ENCODE data around the gene ADGRE1. TPM values are rescaled to one million over a fixed set of nuclear protein-coding genes. Genes with fewer than 3 reads are reported as not detected.

The ADGRE1 gene
- total and polyA plus RNA-seq, 4 donors = 0.39 to 16.2 (median 1.8) TPM

DNA sequence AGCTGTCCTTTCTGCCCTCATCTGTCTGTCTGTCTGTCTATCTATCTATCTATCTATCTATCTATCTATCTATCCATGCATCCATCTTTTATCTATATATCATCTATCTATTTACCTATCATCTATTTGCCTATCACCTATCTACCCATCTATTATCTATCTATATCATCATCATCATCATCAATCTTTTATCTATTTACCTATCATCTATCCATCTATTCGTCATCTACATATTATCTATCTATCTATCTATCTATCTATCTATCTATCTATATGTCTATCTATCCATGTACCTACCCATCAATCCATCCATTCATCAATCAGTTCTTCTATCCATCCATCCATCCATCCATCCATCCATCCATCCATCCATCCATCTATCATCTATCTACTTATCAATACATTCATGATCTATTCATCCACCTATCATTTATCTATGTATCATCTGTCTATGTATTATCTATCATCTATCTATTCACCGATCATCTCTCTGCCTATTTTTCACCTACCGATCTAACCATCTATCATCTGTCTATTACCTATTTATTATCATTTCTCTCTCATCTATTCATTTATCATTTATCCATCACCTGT, 49.2 kb upstream of the ADGRE1 start:
- TF ChIP-seq HNF4G (IDR thresholded peaks at IDR 0.05) = no peak
- no peak for TF ChIP-seq TAF1 (conservative IDR thresholded peaks at IDR 0.05)
- TF ChIP-seq SP1 (IDR thresholded peaks at IDR 0.05) = no peak
- TF ChIP-seq RAD21 (IDR thresholded peaks at IDR 0.05) = no peak
- TF ChIP-seq FOXA2 (IDR thresholded peaks at IDR 0.05) = no peak
- no peak for TF ChIP-seq HNF4A (conservative IDR thresholded peaks at IDR 0.05)
- TF ChIP-seq, protein P1, sequence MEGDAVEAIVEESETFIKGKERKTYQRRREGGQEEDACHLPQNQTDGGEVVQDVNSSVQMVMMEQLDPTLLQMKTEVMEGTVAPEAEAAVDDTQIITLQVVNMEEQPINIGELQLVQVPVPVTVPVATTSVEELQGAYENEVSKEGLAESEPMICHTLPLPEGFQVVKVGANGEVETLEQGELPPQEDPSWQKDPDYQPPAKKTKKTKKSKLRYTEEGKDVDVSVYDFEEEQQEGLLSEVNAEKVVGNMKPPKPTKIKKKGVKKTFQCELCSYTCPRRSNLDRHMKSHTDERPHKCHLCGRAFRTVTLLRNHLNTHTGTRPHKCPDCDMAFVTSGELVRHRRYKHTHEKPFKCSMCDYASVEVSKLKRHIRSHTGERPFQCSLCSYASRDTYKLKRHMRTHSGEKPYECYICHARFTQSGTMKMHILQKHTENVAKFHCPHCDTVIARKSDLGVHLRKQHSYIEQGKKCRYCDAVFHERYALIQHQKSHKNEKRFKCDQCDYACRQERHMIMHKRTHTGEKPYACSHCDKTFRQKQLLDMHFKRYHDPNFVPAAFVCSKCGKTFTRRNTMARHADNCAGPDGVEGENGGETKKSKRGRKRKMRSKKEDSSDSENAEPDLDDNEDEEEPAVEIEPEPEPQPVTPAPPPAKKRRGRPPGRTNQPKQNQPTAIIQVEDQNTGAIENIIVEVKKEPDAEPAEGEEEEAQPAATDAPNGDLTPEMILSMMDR (IDR thresholded peaks at IDR 0.05; ENCODE audit: low read depth, low read length, missing input control) = no peak
- TF ChIP-seq GABPA (IDR thresholded peaks at IDR 0.05 in 1 of 2, conservative IDR thresholded peaks at IDR 0.05 in 1 of 2) = no peak
- TF ChIP-seq, protein P2, sequence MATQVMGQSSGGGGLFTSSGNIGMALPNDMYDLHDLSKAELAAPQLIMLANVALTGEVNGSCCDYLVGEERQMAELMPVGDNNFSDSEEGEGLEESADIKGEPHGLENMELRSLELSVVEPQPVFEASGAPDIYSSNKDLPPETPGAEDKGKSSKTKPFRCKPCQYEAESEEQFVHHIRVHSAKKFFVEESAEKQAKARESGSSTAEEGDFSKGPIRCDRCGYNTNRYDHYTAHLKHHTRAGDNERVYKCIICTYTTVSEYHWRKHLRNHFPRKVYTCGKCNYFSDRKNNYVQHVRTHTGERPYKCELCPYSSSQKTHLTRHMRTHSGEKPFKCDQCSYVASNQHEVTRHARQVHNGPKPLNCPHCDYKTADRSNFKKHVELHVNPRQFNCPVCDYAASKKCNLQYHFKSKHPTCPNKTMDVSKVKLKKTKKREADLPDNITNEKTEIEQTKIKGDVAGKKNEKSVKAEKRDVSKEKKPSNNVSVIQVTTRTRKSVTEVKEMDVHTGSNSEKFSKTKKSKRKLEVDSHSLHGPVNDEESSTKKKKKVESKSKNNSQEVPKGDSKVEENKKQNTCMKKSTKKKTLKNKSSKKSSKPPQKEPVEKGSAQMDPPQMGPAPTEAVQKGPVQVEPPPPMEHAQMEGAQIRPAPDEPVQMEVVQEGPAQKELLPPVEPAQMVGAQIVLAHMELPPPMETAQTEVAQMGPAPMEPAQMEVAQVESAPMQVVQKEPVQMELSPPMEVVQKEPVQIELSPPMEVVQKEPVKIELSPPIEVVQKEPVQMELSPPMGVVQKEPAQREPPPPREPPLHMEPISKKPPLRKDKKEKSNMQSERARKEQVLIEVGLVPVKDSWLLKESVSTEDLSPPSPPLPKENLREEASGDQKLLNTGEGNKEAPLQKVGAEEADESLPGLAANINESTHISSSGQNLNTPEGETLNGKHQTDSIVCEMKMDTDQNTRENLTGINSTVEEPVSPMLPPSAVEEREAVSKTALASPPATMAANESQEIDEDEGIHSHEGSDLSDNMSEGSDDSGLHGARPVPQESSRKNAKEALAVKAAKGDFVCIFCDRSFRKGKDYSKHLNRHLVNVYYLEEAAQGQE (IDR thresholded peaks at IDR 0.05) = no peak
- TF ChIP-seq NR2F2 (IDR thresholded peaks at IDR 0.05) = no peak
- no peak for TF ChIP-seq RXRA (IDR thresholded peaks at IDR 0.05)
- TF ChIP-seq JUND (IDR thresholded peaks at IDR 0.05) = no peak
- TF ChIP-seq, protein P3, sequence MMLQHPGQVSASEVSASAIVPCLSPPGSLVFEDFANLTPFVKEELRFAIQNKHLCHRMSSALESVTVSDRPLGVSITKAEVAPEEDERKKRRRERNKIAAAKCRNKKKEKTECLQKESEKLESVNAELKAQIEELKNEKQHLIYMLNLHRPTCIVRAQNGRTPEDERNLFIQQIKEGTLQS (IDR thresholded peaks at IDR 0.05) = no peak
- TF ChIP-seq EGR1 (IDR thresholded peaks at IDR 0.05; ENCODE audit: low read depth in 2 of 2) = no peak
- 77% methylated on average over 3 of the region's 3 CpGs for WGBS
- Histone ChIP-seq H3K4me1 (ENCODE audit: control insufficient read depth in 4 of 4, insufficient read depth in 4 of 4, low read length in 3 of 4) (no peaks in the 10 kb centered on the region), H3K4me3 (ENCODE audit: low read depth in 1 of 3, low read length in 3 of 3) (no peak overlapping the region), H3K36me3 (ENCODE audit: control insufficient read depth in 4 of 4, insufficient read depth in 3 of 4, low read depth in 1 of 4, low read length in 3 of 4) (peaks cover 0 to 2% (median 0%) of the 10 kb centered on the region in 4 donors), H3K27me3 (ENCODE audit: control insufficient read depth in 4 of 4, insufficient read depth in 4 of 4, low read length in 3 of 4) (no peaks in the 10 kb centered on the region), H3K9ac (ENCODE audit: low read depth in 1 of 2, low read length in 2 of 2) (no peak overlapping the region), H3K9me3 (ENCODE audit: control insufficient read depth in 4 of 4, low read length in 3 of 4) (no peaks in the 10 kb centered on the region), H3K27ac (ENCODE audit: low read depth in 1 of 2, low read length in 2 of 2) (no peak overlapping the region)
- DNase-seq (ENCODE audit: low spot score) = no peak

DNA sequence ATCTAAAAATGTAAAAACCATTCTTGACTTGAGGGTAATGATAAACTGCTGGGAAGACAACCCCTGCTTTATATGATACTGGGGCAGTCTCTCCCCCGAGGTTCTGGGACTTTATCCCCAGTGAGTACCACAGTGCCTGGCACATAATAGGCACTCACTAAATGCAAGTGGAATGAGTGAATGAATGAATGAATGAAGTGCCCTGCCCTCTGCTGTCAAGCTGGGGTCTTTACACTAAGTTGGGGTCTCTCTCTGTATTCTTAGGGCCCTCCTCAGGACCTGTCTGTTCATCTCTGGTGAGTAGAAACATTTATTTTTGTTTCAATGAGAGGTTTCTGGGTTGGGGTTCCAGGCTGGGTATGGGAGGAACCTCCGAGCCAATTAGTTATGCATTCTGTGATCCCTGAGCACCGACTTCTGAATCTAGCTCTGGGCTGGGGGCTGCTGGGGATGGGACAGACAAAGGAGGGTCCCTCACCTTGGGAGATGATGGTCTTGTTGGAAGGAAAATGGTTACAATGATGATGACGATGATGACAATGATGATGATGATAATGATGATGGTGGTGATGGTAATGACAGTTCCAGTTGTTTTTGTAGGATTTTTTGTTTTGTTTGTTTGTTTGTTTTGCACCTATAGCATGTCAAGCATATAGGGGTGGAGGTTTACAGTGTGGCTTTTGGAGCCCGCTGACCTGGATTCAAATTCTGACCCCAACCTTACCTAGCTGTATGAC, 44.3 kb upstream of the ADGRE1 start:
- no peaks in the 10 kb centered on the region for H3K36me3 ChIP-seq (ENCODE audit: control insufficient read depth in 4 of 4, insufficient read depth in 3 of 4, low read depth in 1 of 4, low read length in 3 of 4)
- no peak overlapping the region for H3K27ac ChIP-seq (ENCODE audit: low read depth in 1 of 2, low read length in 2 of 2)
- H3K4me1 ChIP-seq (ENCODE audit: control insufficient read depth in 4 of 4, insufficient read depth in 4 of 4, low read length in 3 of 4) = no peaks in the 10 kb centered on the region
- no peak overlapping the region for H3K4me3 ChIP-seq (ENCODE audit: low read depth in 1 of 3, low read length in 3 of 3)
- H3K9me3 ChIP-seq (ENCODE audit: control insufficient read depth in 4 of 4, low read length in 3 of 4) = no peaks in the 10 kb centered on the region
- WGBS = 77% methylated on average over 5 of the region's 5 CpGs
- TF ChIP-seq TAF1 (conservative IDR thresholded peaks at IDR 0.05) = no peak
- TF ChIP-seq, protein P4, sequence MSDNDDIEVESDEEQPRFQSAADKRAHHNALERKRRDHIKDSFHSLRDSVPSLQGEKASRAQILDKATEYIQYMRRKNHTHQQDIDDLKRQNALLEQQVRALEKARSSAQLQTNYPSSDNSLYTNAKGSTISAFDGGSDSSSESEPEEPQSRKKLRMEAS (IDR thresholded peaks at IDR 0.05) = no peak
- TF ChIP-seq, protein P3 (IDR thresholded peaks at IDR 0.05) = no peak
- TF ChIP-seq, protein P5, sequence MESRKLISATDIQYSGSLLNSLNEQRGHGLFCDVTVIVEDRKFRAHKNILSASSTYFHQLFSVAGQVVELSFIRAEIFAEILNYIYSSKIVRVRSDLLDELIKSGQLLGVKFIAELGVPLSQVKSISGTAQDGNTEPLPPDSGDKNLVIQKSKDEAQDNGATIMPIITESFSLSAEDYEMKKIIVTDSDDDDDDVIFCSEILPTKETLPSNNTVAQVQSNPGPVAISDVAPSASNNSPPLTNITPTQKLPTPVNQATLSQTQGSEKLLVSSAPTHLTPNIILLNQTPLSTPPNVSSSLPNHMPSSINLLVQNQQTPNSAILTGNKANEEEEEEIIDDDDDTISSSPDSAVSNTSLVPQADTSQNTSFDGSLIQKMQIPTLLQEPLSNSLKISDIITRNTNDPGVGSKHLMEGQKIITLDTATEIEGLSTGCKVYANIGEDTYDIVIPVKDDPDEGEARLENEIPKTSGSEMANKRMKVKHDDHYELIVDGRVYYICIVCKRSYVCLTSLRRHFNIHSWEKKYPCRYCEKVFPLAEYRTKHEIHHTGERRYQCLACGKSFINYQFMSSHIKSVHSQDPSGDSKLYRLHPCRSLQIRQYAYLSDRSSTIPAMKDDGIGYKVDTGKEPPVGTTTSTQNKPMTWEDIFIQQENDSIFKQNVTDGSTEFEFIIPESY (IDR thresholded peaks at IDR 0.05) = no peak
- TF ChIP-seq NR2F2 (IDR thresholded peaks at IDR 0.05) = no peak
- no peak for TF ChIP-seq RXRA (IDR thresholded peaks at IDR 0.05)
- TF ChIP-seq JUND (IDR thresholded peaks at IDR 0.05) = no peak
- TF ChIP-seq, protein P1 (IDR thresholded peaks at IDR 0.05; ENCODE audit: low read depth, low read length, missing input control) = no peak
- TF ChIP-seq HNF4A (conservative IDR thresholded peaks at IDR 0.05) = no peak
- TF ChIP-seq YY1 (IDR thresholded peaks at IDR 0.05) = no peak
- TF ChIP-seq RAD21 (IDR thresholded peaks at IDR 0.05) = no peak
- DNase-seq (ENCODE audit: low spot score) = no peak
- H3K9ac ChIP-seq (ENCODE audit: low read depth in 1 of 2, low read length in 2 of 2) = no peak overlapping the region
- no peaks in the 10 kb centered on the region for H3K27me3 ChIP-seq (ENCODE audit: control insufficient read depth in 4 of 4, insufficient read depth in 4 of 4, low read length in 3 of 4)
